GM18511 (cell line): ENCODE results near the gene NTPCR.
"Not testable (repeated sequence)": the region's sequence is repeated elsewhere in the genome, so short reads cannot be mapped to it uniquely, and the experiment has no call there.

ENCODE experiments used
- ATAC-seq: cut with Tn5 transposase; IDR thresholded peaks from one replicate; pipeline ENCODE4 v1.9.1; 2021; ENCODE audit warnings: mild to moderate bottlenecking, moderate library complexity; ENCODE audit not compliant: unreplicated experiment

NTPCR gene

GRCh38 chr1:232950197-232951176 lies at the start of gene NTPCR:
NTPCR (plus strand) TSS chr1:232950611; CDS start chr1:232950711, 100 bp downstream.
- peak; percentile 84 for ATAC-seq

- ATAC-seq, result no peak
Measured at GRCh38 chr1:232900818-232901217, 49.6 kb upstream of the NTPCR start.

- no peak for ATAC-seq
Measured at GRCh38 chr1:232901255-232901654, 49.2 kb upstream of the NTPCR start.

- ATAC-seq, result no peak
Measured at GRCh38 chr1:232902774-232903350, 47.5 kb upstream of the NTPCR start.

- ATAC-seq, result peak; percentile 18
Measured at GRCh38 chr1:232904131-232904530, 46.3 kb upstream of the NTPCR start.

GRCh38 chr1:232904566-232904965 lies 45.8 kb upstream of the NTPCR start:
- ATAC-seq, result peak; percentile 65

GRCh38 chr1:232905331-232906034 lies 44.9 kb upstream of the NTPCR start:
- no peak for ATAC-seq

- ATAC-seq, result no peak
Measured at GRCh38 chr1:232906441-232906840, 44.0 kb upstream of the NTPCR start.

GRCh38 chr1:232908831-232909230 lies 41.6 kb upstream of the NTPCR start:
- ATAC-seq, result no peak

- no peak for ATAC-seq
Measured at GRCh38 chr1:232909752-232910151, 40.7 kb upstream of the NTPCR start.

GRCh38 chr1:232911027-232911599 lies 39.3 kb upstream of the NTPCR start:
- no peak for ATAC-seq

- no peak for ATAC-seq
Measured at GRCh38 chr1:232912845-232913580, 37.4 kb upstream of the NTPCR start.

- not testable (repeated sequence) for ATAC-seq
Measured at GRCh38 chr1:232914271-232914670, 36.1 kb upstream of the NTPCR start.

GRCh38 chr1:232915212-232915611 lies 35.2 kb upstream of the NTPCR start:
- ATAC-seq, result no peak

GRCh38 chr1:232917053-232917452 lies 33.4 kb upstream of the NTPCR start:
- ATAC-seq, result no peak

- no peak for ATAC-seq
Measured at GRCh38 chr1:232921381-232921780, 29.0 kb upstream of the NTPCR start.

GRCh38 chr1:232922485-232922884 lies 27.9 kb upstream of the NTPCR start:
- no peak for ATAC-seq

GRCh38 chr1:232923739-232924386 lies 26.5 kb upstream of the NTPCR start:
- ATAC-seq, result peak; percentile 82

GRCh38 chr1:232924874-232925273 lies 25.5 kb upstream of the NTPCR start:
- ATAC-seq, result no peak
